OCI-LY7 (cell line): ENCODE data around the gene CDHR2.

Source experiments
- EZH2phosphoT487 ChIP-seq: fragments of 200-600 bp; sonication (generic); IDR thresholded peaks from 2 replicates; pipeline ENCODE4 v1.6.1; 2018; ENCODE audit warnings: low read depth, borderline replicate concordance, mild to moderate bottlenecking, mixed run types, antibody characterized with exemption, low read length, moderate library complexity, mixed read lengths
- TF ChIP-seq, protein P1 (sequence below): fragments of 200-600 bp; sonication (generic); conservative IDR thresholded peaks from 2 replicates; pipeline ENCODE4 v1.5.1; 2014; ENCODE audit warnings: mild to moderate bottlenecking, antibody characterized with exemption, low read length, moderate library complexity, mixed read lengths

DNA sequence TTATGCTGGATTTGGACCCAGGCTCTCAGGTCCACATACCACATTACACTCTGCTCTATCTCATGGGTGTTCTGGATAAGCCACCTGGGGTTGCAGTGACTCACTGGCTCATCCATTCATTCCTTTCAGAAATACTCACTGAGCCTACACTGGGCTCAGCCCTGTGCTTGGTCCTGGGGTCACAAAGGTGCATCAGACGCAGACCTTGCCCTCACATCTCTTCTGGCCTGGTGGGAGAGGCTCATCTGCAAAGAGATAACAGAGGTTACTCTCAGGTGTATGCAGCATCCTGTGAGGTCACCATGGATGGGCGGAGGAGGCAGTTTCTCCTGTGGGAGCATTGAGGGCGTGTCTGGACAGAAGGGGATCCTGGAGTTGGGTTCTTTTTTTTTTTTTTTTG, 12.1 kb downstream of the CDHR2 start:
- TF ChIP-seq, protein P1, sequence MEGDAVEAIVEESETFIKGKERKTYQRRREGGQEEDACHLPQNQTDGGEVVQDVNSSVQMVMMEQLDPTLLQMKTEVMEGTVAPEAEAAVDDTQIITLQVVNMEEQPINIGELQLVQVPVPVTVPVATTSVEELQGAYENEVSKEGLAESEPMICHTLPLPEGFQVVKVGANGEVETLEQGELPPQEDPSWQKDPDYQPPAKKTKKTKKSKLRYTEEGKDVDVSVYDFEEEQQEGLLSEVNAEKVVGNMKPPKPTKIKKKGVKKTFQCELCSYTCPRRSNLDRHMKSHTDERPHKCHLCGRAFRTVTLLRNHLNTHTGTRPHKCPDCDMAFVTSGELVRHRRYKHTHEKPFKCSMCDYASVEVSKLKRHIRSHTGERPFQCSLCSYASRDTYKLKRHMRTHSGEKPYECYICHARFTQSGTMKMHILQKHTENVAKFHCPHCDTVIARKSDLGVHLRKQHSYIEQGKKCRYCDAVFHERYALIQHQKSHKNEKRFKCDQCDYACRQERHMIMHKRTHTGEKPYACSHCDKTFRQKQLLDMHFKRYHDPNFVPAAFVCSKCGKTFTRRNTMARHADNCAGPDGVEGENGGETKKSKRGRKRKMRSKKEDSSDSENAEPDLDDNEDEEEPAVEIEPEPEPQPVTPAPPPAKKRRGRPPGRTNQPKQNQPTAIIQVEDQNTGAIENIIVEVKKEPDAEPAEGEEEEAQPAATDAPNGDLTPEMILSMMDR, result no peak
- TF ChIP-seq EZH2phosphoT487, result no peak
